Ramos (cell line): ENCODE measurements around the gene MYOZ1.
"Not testable (repeated sequence)": the region's sequence is repeated elsewhere in the genome, so short reads cannot be mapped to it uniquely, and the experiment has no call there.

ENCODE experiments used
- in situ Hi-C: fragments of 300-500 bp; cut with MboI; formaldehyde crosslinking; loops from one replicate; pipeline ENCODE4 v1.14.3; 2022; ENCODE audit warnings: low sequenced_read_pairs; ENCODE audit not compliant: unreplicated experiment

The MYOZ1 gene

DNA sequence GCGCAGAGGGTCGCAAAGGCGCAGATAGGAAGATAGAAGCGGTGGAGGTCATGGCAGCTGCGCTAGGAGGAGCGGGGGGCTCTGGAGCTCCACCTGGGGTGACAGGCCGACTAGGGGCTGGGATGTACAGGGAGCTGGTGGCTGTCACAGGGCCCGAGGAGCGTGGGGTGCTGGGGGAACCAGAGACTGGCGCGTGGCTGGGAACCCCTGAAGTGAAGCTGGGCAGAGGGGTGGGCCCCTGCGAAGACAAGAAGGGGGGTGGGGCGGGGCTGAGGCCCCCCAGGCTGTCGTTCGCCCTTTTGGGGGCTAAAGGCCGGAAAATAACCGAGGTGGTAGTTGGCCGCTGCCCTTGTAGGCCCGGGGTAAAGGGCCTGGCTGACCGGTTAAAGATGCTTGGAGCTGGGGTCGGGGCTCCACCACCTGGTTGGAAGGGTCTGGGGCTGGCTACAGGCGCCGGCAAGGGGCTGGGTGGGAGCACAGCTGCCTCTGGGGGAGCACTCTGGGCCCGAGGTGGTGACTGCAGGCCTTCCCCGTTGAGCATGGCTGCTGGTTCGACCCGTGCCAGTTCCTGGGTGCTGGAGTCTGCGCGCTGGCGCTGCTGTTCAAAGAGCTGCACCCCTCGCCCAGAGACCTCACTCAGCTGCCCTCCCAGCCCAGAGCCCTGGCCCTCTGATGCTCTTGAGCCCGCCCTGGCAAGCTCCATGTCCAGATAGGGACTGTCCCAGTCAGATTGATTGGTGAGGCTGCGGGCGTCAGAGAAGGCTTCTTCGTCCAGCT is 6.8 kb upstream of the MYOZ1 start:
- in situ Hi-C loops = loop anchor here (10.0 kb wide), 1 partner anchor 393 kb away; the partner anchor contains the start of gene MRPS16

DNA sequence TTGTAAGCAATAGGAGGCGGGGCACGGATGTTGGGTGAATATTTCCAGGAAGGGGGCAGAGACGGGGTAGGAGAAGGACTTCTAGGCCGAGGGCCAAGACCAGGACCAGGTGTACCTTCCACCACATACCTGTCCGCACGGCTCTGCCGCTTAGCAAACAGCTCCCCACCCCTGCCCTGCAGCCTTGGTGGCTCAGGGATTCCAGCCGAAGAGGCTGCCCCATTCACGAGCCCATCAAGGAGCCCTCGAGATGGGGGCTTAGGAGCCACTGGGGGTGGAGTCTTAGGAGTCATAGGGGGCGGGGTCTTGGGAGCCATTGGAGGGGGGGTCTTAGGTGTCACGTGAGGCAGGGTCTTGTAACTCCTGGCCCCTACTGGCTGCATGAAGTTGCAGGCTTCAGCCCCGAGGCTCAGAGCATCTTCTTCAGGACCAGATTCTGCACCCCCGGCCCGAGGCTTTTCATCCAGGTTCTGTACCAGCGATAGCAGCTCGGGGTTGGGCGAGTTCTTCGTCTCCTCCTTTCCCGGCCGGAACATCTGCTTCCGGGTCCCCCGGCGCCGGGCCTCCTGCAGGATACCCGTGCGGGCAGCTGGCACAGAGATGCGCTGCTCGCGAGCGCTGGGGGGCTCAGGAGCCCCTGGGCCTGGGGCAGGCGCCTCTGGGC is 6.1 kb upstream of the MYOZ1 start:
- in situ Hi-C loops = loop anchor here (10.0 kb wide), 1 partner anchor 393 kb away; the partner anchor contains the start of gene MRPS16

DNA sequence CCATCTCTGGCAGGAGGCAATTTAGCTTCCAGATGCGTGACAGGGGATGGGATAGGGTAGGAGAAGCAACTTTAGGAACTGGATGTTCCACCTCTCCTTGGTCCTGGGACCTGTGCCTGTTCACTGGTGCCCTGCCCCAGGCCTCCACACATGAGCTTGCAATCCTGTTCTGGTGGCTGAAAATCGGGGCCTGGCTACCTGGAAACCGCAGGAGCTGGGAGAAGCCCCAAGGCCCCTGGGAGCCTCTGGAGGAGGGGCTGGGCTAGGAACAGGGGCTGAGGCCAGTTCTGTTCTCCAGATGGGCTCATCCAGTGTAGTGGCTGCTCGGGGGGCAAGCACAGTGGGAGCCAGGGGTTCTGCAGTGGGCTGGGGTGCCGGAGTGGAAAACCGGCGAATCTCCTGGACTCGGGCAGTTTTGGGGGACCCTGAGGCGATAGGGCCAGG is 5.3 kb upstream of the MYOZ1 start:
- in situ Hi-C loops = loop anchor here (10.0 kb wide), 1 partner anchor 392 kb away; the partner anchor contains the start of gene MRPS16

- in situ Hi-C loops = loop anchor here (10.0 kb wide), 1 partner anchor 390 kb away; the partner anchor contains the start of gene MRPS16
These were observed 4.0 kb upstream of the MYOZ1 start for GRCh38 chr10:73645251-73645650.

DNA sequence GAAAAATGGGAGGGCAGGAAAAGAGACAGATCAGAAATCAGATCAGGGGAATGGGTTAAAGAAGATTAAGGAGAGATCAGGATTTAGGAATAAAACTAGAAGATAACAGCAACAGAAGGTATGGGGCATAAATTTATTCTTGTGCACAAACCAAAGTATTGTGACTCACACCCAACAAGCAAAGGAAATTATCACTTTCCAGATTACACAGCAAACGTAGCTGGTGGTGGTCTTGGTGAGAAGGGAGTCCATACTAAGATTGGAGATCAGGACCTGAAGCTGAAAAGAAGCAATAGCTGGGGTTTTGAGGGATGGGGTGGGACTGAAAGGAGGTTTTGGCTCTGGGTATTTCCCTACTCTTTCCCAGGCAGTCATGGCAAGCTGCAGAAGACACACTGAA is 3.5 kb upstream of the MYOZ1 start:
- in situ Hi-C loops = loop anchor here (5.0 to 10.0 kb wide), 2 partner anchors 107 to 390 kb away; partner anchors contain the start of gene MRPS16

DNA sequence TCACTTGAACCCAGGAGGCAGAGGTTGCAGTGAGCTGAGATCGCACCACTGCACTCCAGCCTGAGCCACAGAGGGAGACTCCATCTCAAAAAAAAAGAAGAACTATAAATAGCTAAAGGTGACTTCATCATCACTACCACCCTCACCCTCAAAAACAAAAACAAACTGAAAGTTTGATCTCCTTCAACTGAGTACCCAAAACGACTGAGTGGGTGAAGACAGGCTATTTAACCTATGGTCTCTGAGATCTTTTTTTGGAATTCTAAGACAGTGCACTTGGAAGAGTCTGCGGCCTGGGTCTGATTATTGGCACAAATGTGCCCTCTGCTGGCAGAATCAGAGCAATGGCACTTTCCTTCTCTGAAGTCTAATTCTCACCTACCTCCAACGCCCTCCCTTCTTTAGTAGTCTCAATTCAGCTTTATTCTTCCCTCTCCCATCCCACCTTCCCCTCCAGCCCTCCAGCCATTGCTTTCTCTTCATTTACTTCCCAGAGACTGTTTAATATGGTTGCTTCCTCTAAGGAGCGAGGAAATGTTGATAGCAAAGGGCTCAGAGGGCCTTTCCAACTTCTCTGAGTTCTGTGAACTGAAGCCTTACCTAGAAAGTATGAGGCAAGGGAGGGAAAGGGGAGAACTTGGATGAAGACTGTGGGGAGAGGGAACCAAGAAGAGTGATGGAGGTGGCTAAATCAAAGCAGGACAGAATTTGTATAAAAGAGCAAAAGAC is 2.9 kb upstream of the MYOZ1 start:
- in situ Hi-C loops = loop anchor here (5.0 to 10.0 kb wide), 2 partner anchors 107 to 389 kb away; partner anchors contain the start of gene MRPS16

DNA sequence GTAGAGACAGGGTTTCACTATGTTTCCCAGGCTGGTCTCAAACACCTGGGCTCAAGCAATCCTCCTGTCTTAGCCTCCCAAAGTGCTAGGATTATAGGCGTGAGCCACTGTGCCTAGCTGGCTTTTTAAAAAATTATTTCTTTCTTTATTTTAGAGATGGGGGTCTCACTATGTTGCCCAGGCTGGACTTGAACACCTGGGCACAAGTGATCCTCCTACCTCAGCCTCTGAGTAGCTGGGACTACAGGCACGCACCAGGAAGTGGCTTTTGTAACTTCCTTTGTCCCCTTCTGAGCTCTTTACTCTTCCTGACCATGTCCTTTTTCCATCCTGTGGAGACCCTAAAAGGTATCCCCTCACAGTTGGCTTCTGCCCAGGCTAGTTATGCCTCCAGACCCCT is 2.1 kb upstream of the MYOZ1 start:
- in situ Hi-C loops = loop anchor here (5.0 to 10.0 kb wide), 2 partner anchors 106 to 389 kb away; partner anchors contain the start of gene MRPS16

- in situ Hi-C loops = no loop called here
These were observed 2.0 kb downstream of the MYOZ1 start for GRCh38 chr10:73639286-73639685.

GRCh38 chr10:73635781-73636180 is 5.5 kb downstream of the MYOZ1 start:
- in situ Hi-C loops = no loop called here

- in situ Hi-C loops = no loop called here
These were observed 6.9 kb downstream of the MYOZ1 start for GRCh38 chr10:73634421-73634820.

DNA sequence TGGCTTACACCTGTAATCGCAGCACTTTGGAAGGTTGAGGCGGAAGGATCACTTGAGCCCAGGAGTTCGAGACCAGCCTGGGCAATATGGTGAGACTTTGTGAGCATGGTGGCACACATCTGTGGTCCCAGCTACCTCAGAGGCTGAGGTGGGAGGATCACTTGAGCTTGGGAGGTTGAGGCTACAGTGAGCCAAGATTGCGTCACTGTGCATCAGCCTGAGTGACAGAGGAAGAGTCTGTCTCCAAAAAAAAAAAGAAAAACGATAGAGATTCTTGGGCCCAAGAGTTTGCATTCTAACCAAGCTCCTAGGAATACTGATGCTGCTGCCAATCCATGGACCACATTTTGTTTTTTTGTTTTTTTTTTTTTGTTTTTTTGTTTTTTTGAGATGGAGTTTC is 12.1 kb downstream of the MYOZ1 start:
- in situ Hi-C loops = no loop called here

DNA sequence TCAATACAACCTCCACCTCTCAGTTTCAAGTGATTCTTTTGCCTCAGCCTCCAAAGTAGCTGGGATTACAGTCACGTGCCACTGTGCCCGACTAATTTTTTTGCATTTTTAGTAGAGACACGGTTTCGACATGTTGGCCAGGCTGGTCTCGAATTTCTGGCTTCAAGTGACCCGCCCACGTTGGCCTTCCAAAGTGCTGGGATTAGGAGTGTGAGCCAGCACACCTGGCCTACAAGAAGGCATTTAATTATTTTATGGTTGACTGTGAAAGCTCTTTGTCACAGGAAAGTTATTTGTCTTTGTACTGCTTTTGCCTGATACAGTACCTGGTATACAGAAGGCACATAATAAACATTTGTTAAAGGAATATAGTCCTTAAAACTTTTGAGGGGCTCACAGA is 12.9 kb downstream of the MYOZ1 start:
- in situ Hi-C loops = no loop called here

GRCh38 chr10:73627300-73627699 is 14.0 kb downstream of the MYOZ1 start:
- in situ Hi-C loops = no loop called here

DNA sequence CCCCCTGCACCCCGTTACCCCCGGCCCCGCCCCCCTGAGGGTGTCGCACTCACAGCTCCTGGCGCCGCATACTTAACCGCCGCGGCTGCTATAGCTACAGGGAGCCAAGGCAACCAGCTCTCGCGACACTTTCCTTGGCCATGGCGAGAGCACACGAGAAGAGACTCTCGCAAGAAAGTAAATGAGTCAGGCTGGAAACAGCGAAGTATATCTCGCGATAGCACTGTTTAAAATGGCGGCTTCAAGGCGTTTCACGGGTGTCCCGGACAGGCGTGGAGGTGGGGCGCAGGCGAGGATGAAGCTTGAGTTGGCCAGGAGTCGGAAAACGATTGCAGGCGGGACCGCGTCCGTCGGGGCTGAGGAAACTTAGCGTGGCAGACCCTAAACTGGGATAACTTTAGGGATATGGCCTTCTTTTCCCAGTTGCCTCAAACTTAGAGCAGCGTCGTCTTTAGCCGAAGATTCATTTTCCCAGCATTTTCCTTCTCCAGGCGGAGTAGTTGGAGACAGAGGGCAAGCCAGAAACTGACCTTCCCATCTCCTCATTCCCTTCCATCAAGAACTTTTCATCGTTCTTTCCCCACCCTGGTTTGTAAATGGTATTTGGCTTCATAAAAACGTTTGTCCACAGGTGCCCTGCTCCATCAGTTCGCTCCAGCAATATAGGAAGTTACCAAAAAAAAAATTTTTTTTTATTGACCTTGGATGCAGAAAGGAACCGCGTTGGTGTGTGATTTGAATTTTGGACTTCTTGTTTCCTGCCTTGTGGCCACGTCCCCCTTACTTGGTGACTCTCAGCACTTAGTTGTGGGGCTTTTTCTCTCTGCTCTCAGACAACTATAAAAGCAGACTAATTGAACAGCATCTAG is 15.2 kb downstream of the MYOZ1 start:
- in situ Hi-C loops = no loop called here

DNA sequence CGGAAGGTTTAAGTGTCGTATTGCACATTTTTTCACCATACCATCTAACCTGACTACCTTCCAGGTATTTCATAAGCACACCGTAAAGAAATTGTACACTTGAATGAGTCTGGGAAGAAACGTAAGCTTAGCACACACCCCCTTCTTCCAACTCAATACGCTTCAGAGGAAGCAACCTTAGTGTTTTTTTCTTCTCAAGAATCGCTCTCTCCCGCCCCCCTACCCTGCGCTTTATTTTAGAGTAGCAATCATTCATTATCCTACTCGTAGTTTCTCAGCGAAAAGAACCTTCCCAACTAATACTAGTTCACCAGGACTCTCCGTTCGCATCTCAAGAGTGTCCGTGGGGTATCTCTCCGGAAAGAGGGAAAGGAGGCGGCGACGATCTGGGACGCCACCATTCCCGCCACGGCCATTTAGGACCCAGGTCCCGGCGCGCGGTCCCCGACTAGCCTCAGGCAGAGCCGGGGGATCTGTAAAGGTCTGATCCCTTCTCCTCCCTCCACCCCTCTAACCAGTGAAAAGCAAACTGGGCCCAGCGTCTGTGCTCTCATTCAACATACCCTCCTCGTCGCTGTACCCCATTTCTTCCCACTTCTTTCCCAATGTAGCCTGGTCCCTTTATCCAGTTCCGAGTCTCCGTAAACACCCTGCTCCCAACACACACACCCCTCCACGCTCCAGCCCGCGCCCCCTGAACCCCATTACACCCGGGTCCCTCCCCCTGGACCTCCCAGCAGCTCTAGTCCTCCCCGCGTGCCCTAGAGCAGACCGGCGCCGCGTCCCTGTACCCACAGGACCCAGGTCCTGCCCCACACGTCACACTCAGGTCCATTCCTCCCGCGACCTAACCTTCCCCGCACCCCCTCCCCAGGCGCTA is 16.0 kb downstream of the MYOZ1 start:
- in situ Hi-C loops = no loop called here

DNA sequence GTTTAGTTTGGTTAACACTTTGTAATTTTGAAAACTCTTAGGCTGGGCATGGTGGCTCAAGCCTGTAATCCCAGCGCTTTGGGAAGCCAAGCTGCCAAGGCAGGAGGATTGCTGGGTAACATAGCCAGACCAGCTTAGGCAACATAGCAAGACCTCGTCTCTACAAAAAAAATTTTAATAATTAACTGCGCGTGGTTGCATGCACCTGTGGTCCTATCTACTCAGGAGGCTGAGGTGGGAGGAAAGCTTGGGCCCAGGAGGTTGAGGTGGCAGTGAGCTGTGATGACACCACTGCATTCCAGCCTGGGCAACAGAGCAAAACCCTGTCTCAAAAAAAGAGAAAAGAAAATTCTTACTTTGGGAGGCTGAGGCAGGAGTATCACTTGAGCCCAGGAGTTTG is 18.2 kb downstream of the MYOZ1 start:
- in situ Hi-C loops = no loop called here

GRCh38 chr10:73620974-73621373 is 20.3 kb downstream of the MYOZ1 start:
- in situ Hi-C loops = not testable (repeated sequence)

GRCh38 chr10:73617143-73617542 is 24.1 kb downstream of the MYOZ1 start:
- in situ Hi-C loops = not testable (repeated sequence)

DNA sequence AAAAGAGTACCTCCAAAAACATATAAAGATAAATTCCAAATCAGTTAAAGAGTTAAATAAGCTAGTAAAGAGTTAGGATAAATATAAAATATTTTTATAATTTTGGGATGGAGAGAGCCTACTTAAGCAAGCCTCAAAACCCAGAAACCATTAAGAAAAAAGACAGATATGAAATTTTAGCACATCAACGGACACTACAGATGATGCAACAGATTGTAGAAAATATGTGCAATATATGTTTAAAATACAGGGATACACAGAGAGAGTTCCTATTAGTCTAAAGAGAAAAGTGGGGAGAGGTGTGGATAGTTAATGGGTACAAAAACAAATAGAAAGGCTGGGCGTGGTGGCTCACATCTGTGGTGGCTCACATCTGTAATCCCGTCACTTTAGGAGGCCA is 26.6 kb downstream of the MYOZ1 start:
- in situ Hi-C loops = no loop called here
